Right atrium auricular region (tissue), 2 donors: ENCODE results near the gene CHST15. TPM values are rescaled to one million over a fixed set of nuclear protein-coding genes. Genes with fewer than 3 reads are reported as not detected.

Experiments
- DNase-seq: peaks from one replicate; pipeline ENCODE4 v3.0.0-alpha.2; 2019; ENCODE audit warnings: low spot score
- H3K27ac ChIP-seq, 2 donors: fragments of 200-600 bp; sonication (generic); 1 replicate in 1 of 2; 2 replicates in 1 of 2; pipeline ENCODE4 v1.5.1; 2016 to 2019
- H3K27me3 ChIP-seq, 2 donors: fragments of 200-600 bp; sonication (generic); one replicate each; pipeline versions ENCODE4 v1.5.1 to v1.6.0; 2017 to 2019
- H3K36me3 ChIP-seq: fragments of 200-600 bp; sonication (generic); one replicate; pipeline ENCODE4 v1.5.1; 2016
- H3K4me1 ChIP-seq, 2 donors: fragments of 200-600 bp; sonication (generic); one replicate each; pipeline versions ENCODE4 v1.5.1 to v1.6.0; 2017 to 2019
- H3K4me3 ChIP-seq, 2 donors: fragments of 200-600 bp; sonication (generic); 1 replicate in 1 of 2; 2 replicates in 1 of 2; pipeline ENCODE4 v1.5.1; 2017 to 2019; ENCODE audit warnings: mild to moderate bottlenecking in 1 of 2, moderate library complexity in 1 of 2
- H3K9me3 ChIP-seq, 2 donors: fragments of 200-600 bp; sonication (generic); one replicate each; pipeline ENCODE4 v1.5.1; 2019
- CTCF ChIP-seq, 2 donors: fragments of 200-600 bp; sonication (generic); IDR thresholded peaks; one replicate each; pipeline ENCODE4 v1.5.1; 2019; ENCODE audit warnings: antibody characterized with exemption in 2 of 2
- total RNA-seq, 2 donors: library from RNA; depleted of rRNA; stranded (reverse); fragments of >200 nt; gene quantifications; one replicate each; pipeline ENCODE4 v1.1.0, GENCODE V29; 2016

The CHST15 gene
- total RNA-seq, 2 donors from 2014 or later: 7.0 to 14.2 TPM

GRCh38 chr10:124117511-124117785 is 24.1 kb upstream of the CHST15 start:
- H3K27ac ChIP-seq: no peak overlapping the region
- no peaks in the 10 kb centered on the region for H3K9me3 ChIP-seq
- no peaks in the 10 kb centered on the region for H3K27me3 ChIP-seq
- peaks cover 0 to 17% of the 10 kb centered on the region in 2 donors for H3K4me1 ChIP-seq
- DNase-seq: no peak
- no peak overlapping the region for H3K4me3 ChIP-seq
- no peak for TF ChIP-seq CTCF (IDR thresholded peaks at IDR 0.05)
- H3K36me3 ChIP-seq: no peaks in the 10 kb centered on the region

GRCh38 chr10:124116771-124117510 is 23.5 kb upstream of the CHST15 start:
- H3K9me3 ChIP-seq: no peaks in the 10 kb centered on the region
- no peak for TF ChIP-seq CTCF (IDR thresholded peaks at IDR 0.05)

GRCh38 chr10:124114696-124115095 is 21.3 kb upstream of the CHST15 start:
- DNase-seq: no peak
- H3K4me1 ChIP-seq: peaks cover 0 to 16% of the 10 kb centered on the region in 2 donors

More at GRCh38 chr10:124116771-124117510, 23.5 kb upstream of the CHST15 start:
- Histone ChIP-seq H3K4me3 (no peak overlapping the region), H3K4me1 (peaks cover 0 to 17% of the 10 kb centered on the region in 2 donors), H3K27ac (no peak overlapping the region), H3K27me3 (no peaks in the 10 kb centered on the region), H3K36me3 (no peaks in the 10 kb centered on the region)
- DNase-seq: no peak

GRCh38 chr10:124112891-124113580 is 19.6 kb upstream of the CHST15 start:
- DNase-seq: no peak
- TF ChIP-seq CTCF (IDR thresholded peaks at IDR 0.05): no peak
- Histone ChIP-seq H3K36me3 (no peaks in the 10 kb centered on the region), H3K27ac (no peak overlapping the region), H3K9me3 (no peaks in the 10 kb centered on the region), H3K27me3 (no peaks in the 10 kb centered on the region), H3K4me3 (no peak overlapping the region), H3K4me1 (peaks cover 0 to 10% of the 10 kb centered on the region in 2 donors)

More at GRCh38 chr10:124114696-124115095, 21.3 kb upstream of the CHST15 start:
- Histone ChIP-seq H3K4me3 (no peak overlapping the region), H3K36me3 (no peaks in the 10 kb centered on the region), H3K9me3 (no peaks in the 10 kb centered on the region), H3K27me3 (no peaks in the 10 kb centered on the region), H3K27ac (no peak overlapping the region)
- TF ChIP-seq CTCF (IDR thresholded peaks at IDR 0.05): no peak

- no peak for TF ChIP-seq CTCF (IDR thresholded peaks at IDR 0.05)
- Histone ChIP-seq H3K36me3 (no peaks in the 10 kb centered on the region), H3K4me3 (no peak overlapping the region), H3K27ac (no peak overlapping the region), H3K4me1 (peaks cover 0 to 9% of the 10 kb centered on the region in 2 donors), H3K9me3 (no peaks in the 10 kb centered on the region), H3K27me3 (no peaks in the 10 kb centered on the region)
- DNase-seq: no peak
Observed at GRCh38 chr10:124110882-124111281, 17.5 kb upstream of the CHST15 start.
